OCI-LY1 (cell line): ENCODE measurements around the gene ZBTB20.

Source experiments
- H2AFZ ChIP-seq: fragments of 200-600 bp; sonication (generic), shearing (Covaris generic); 2 replicates; pipeline ENCODE4 v1.6.0; 2014; ENCODE audit warnings: antibody characterized with exemption, mild to moderate bottlenecking, low read length
- H3F3A ChIP-seq: fragments of 200-600 bp; sonication (generic), shearing (Covaris generic); 2 replicates; pipeline ENCODE4 v1.6.0; 2014; ENCODE audit warnings: mild to moderate bottlenecking, antibody characterized with exemption, low read length, moderate library complexity; ENCODE audit not compliant: insufficient read depth
- H3K27ac ChIP-seq: fragments of 200-600 bp; sonication (generic); 2 replicates; pipeline ENCODE4 v1.5.1; 2014; ENCODE audit warnings: low read length, mixed run types, mild to moderate bottlenecking, low read depth; ENCODE audit not compliant: poor library complexity, severe bottlenecking
- H3K27me3 ChIP-seq: fragments of 200-600 bp; sonication (generic); 2 replicates; pipeline ENCODE4 v1.6.0; 2014; ENCODE audit warnings: antibody characterized with exemption, mild to moderate bottlenecking, low read length, moderate library complexity; ENCODE audit not compliant: insufficient read depth
- H3K36me3 ChIP-seq: fragments of 200-600 bp; sonication (generic); 2 replicates; pipeline ENCODE4 v1.6.1; 2014; ENCODE audit warnings: mild to moderate bottlenecking, antibody characterized with exemption, low read length, moderate library complexity, mixed read lengths; ENCODE audit not compliant: insufficient read depth
- H3K4me1 ChIP-seq: fragments of 200-600 bp; sonication (generic); 2 replicates; pipeline ENCODE4 v1.5.1; 2014; ENCODE audit warnings: mild to moderate bottlenecking, low read length, moderate library complexity; ENCODE audit not compliant: insufficient read depth, severe bottlenecking
- H3K4me2 ChIP-seq: fragments of 200-600 bp; sonication (generic), shearing (Covaris generic); 2 replicates; pipeline ENCODE4 v1.6.1; 2014; ENCODE audit warnings: low read length
- H3K4me3 ChIP-seq: fragments of 200-600 bp; sonication (generic); 2 replicates; pipeline ENCODE4 v1.5.1; 2014; ENCODE audit warnings: low read length, low read depth, mild to moderate bottlenecking, mixed read lengths; ENCODE audit not compliant: poor library complexity, severe bottlenecking
- H3K79me2 ChIP-seq: fragments of 200-600 bp; shearing (Covaris generic); 2 replicates; pipeline ENCODE4 v1.6.1; 2016; ENCODE audit warnings: mixed run types, low read length, mixed read lengths; ENCODE audit not compliant: insufficient read depth
- H3K9ac ChIP-seq: fragments of 200-600 bp; sonication (generic), shearing (Covaris generic); 2 replicates; pipeline ENCODE4 v1.6.1; 2014; ENCODE audit warnings: mild to moderate bottlenecking, low read length, mixed read lengths
- H3K9me2 ChIP-seq: fragments of 200-600 bp; sonication (generic), shearing (Covaris generic); 2 replicates; pipeline ENCODE4 v1.6.1; 2014; ENCODE audit warnings: low read depth, mild to moderate bottlenecking, low read length, mixed read lengths
- H3K9me3 ChIP-seq: fragments of 200-600 bp; shearing (Covaris generic); 2 replicates; pipeline ENCODE4 v1.6.1; 2014; ENCODE audit warnings: low read length, mixed read lengths
- H4K20me1 ChIP-seq: fragments of 200-600 bp; sonication (generic), shearing (Covaris generic); 2 replicates; pipeline ENCODE4 v1.6.0; 2016; ENCODE audit warnings: mild to moderate bottlenecking, low read length; ENCODE audit not compliant: insufficient read depth
- EZH2 ChIP-seq: fragments of 200-600 bp; sonication (generic), shearing (Covaris generic); IDR thresholded peaks from 2 replicates; pipeline ENCODE4 v1.8.0; 2017; ENCODE audit warnings: borderline replicate concordance, mixed run types, mild to moderate bottlenecking, antibody characterized with exemption, low read length, moderate library complexity, mixed read lengths
- TF ChIP-seq, protein P1 (sequence below): fragments of 200-600 bp; sonication (generic), shearing (Covaris generic); IDR thresholded peaks from 2 replicates; pipeline ENCODE4 v1.5.1; 2017; ENCODE audit warnings: mild to moderate bottlenecking, antibody characterized with exemption, low read length, moderate library complexity, mixed read lengths

ZBTB20 gene

DNA sequence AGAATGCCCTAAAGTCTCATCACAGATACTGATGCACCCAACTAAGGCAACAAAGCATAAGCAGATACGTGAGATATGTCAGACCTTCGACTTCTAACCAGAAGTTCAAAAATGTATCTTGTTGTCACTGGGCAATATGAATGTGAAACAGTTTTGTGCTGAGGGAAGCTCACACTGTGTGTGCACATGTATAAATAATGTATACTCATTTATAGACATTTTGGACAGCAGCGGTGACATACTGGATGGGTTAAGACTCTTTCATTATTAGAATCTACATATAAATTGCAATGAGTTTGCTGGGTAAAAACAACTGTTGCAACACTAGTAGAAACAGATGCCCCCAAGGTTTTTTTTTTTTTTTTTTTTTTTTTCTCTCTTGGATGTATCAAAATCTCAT, 815.4 kb downstream of the ZBTB20 start:
- Histone ChIP-seq H3K9ac (no peak overlapping the region), H2AFZ (no peak overlapping the region), H3K4me3 (no peak overlapping the region), H3K36me3 (no peaks in the 10 kb centered on the region), H3K9me3 (peaks cover 11% of the 10 kb centered on the region), H3K9me2 (no peaks in the 10 kb centered on the region), H3K27me3 (no peaks in the 10 kb centered on the region), H3K4me2 (no peak overlapping the region), H3F3A (peaks cover 6% of the 10 kb centered on the region; the same call in 1 of the 2 replicates), H3K4me1 (peaks cover 23% of the 10 kb centered on the region), H3K79me2 (no peaks in the 10 kb centered on the region), H3K27ac (peak overlapping the region; percentile 92), H4K20me1 (no peaks in the 10 kb centered on the region)
- TF ChIP-seq, protein P1, sequence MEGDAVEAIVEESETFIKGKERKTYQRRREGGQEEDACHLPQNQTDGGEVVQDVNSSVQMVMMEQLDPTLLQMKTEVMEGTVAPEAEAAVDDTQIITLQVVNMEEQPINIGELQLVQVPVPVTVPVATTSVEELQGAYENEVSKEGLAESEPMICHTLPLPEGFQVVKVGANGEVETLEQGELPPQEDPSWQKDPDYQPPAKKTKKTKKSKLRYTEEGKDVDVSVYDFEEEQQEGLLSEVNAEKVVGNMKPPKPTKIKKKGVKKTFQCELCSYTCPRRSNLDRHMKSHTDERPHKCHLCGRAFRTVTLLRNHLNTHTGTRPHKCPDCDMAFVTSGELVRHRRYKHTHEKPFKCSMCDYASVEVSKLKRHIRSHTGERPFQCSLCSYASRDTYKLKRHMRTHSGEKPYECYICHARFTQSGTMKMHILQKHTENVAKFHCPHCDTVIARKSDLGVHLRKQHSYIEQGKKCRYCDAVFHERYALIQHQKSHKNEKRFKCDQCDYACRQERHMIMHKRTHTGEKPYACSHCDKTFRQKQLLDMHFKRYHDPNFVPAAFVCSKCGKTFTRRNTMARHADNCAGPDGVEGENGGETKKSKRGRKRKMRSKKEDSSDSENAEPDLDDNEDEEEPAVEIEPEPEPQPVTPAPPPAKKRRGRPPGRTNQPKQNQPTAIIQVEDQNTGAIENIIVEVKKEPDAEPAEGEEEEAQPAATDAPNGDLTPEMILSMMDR: no peak
- TF ChIP-seq EZH2: no peak

DNA sequence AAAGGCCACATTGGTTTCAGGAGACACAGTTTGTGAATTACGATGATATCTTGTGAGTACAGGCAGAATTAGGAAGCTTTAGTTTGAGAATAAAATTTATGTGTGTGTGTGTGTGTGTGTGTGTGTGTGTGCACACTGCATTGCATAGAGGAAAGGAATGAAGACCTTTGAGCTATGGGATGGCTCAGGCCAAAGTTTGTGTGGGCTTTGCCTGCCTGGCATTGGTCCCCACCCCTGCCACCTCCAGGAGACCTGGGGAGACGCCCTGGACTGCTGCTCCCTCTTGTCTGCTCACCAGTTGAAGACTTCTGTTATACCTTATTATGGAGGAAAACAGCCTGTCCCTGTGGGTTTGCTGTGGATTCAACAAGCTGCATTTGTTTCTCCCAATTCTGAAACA, 816.1 kb downstream of the ZBTB20 start:
- Histone ChIP-seq H3F3A (peaks cover 6% of the 10 kb centered on the region; the same call in 1 of the 2 replicates), H3K27me3 (no peaks in the 10 kb centered on the region), H3K4me1 (peaks cover 23% of the 10 kb centered on the region), H3K4me2 (no peak overlapping the region), H3K9ac (no peak overlapping the region), H3K9me2 (no peaks in the 10 kb centered on the region), H3K9me3 (peaks cover 11% of the 10 kb centered on the region), H3K27ac (no peak overlapping the region), H4K20me1 (no peaks in the 10 kb centered on the region), H3K79me2 (no peaks in the 10 kb centered on the region), H3K4me3 (no peak overlapping the region), H2AFZ (no peak overlapping the region), H3K36me3 (no peaks in the 10 kb centered on the region)
- TF ChIP-seq EZH2: no peak
- TF ChIP-seq, protein P1: no peak

DNA sequence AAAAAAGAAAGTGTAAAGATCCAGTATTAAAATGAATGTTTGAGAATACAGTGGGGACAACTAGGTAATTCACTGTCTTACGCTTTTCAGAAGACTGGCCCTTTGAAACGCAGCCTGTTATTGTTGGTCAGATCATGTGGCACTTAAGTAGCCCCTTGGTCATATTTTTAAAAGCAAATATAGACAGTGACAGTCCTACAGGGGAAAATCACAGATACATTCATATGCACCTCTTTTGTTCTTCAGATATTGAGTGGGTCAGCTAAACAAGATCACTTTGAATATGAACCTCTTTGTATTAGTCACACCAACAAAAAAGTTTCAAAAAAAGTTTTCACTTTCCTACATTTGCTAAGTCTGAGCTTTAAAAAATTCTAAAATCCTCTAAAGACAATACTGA, 817.3 kb downstream of the ZBTB20 start:
- Histone ChIP-seq H3K4me3 (no peak overlapping the region), H3K36me3 (no peaks in the 10 kb centered on the region), H3K79me2 (no peaks in the 10 kb centered on the region), H3K4me2 (no peak overlapping the region), H4K20me1 (no peaks in the 10 kb centered on the region), H3K27me3 (no peaks in the 10 kb centered on the region), H2AFZ (no peak overlapping the region), H3K9ac (no peak overlapping the region), H3K27ac (no peak overlapping the region), H3F3A (peaks cover 6% of the 10 kb centered on the region; the same call in 1 of the 2 replicates), H3K9me2 (no peaks in the 10 kb centered on the region), H3K4me1 (peaks cover 23% of the 10 kb centered on the region), H3K9me3 (peaks cover 11% of the 10 kb centered on the region)
- TF ChIP-seq, protein P1: no peak
- no peak for TF ChIP-seq EZH2
